ENCODE data around the gene IMPG2. TPM values are rescaled to one million over a fixed set of nuclear protein-coding genes. Genes with fewer than 3 reads are reported as not detected.

The IMPG2 gene
- polyA plus RNA-seq, 1 donor (not counting 4 experiments of a cell fraction or from before 2014, with no cell fraction given) = 0.16 TPM

GRCh38 chr3:101266566-101266965 lies 53.8 kb downstream of the IMPG2 start:
- Histone ChIP-seq H3K4me3 (ENCODE audit: control insufficient read depth in 2 of 3, extremely low read depth in 1 of 3, insufficient read depth in 2 of 3, low read depth in 1 of 3, low read length in 3 of 3) (no peak overlapping the region), H3K9me3 (ENCODE audit: control insufficient read depth, low read depth, low read length) (no peaks in the 10 kb centered on the region), H3K27me3 (ENCODE audit: control insufficient read depth, extremely low read depth, insufficient read depth, low read length) (no peaks in the 10 kb centered on the region), H3K4me2 (ENCODE audit: control insufficient read depth, extremely low read depth, insufficient read depth, low read depth, low read length) (no peak overlapping the region), H3K79me2 (ENCODE audit: control insufficient read depth, insufficient read depth, low read length) (no peaks in the 10 kb centered on the region), H3K27ac (ENCODE audit: control insufficient read depth, insufficient read depth, low read length) (no peak overlapping the region), H2AFZ (ENCODE audit: control insufficient read depth, low read length) (no peak overlapping the region), H3K4me1 (ENCODE audit: control insufficient read depth, extremely low read depth, insufficient read depth, low read length) (no peaks in the 10 kb centered on the region), H3K9ac (ENCODE audit: control insufficient read depth, extremely low read depth, insufficient read depth, low read length) (no peak overlapping the region), H3K9me1 (ENCODE audit: control insufficient read depth, extremely low read depth, insufficient read depth, low read length) (no peaks in the 10 kb centered on the region), H3K36me3 (ENCODE audit: control insufficient read depth in 2 of 2, extremely low read depth in 1 of 2, insufficient read depth in 2 of 2, low read length in 2 of 2) (no peaks in the 10 kb centered on the region), H4K20me1 (ENCODE audit: control insufficient read depth, extremely low read depth, insufficient read depth, low read length) (no peaks in the 10 kb centered on the region)
- TF ChIP-seq EZH2 (IDR thresholded peaks at IDR 0.05; ENCODE audit: low read length) = no peak
- TF ChIP-seq CTCF (optimal IDR thresholded peaks at IDR 0.05 in 1 of 3, IDR thresholded peaks at IDR 0.05 in 1 of 3, conservative IDR thresholded peaks at IDR 0.05 in 1 of 3; ENCODE audit: extremely low read depth in 1 of 3, insufficient read depth in 2 of 3, low read length in 3 of 3) = no peak
- FAIRE-seq (no peak), DNase-seq (ENCODE audit: low read depth, low spot score) (no peak)
- dilution Hi-C loops (cut with MboI; ENCODE audit: extremely low pct_ligation_motif_present, low sequenced_read_pairs) = no loop called here

- Histone ChIP-seq H3K79me2 (ENCODE audit: control insufficient read depth, insufficient read depth, low read length) (no peaks in the 10 kb centered on the region), H3K4me3 (ENCODE audit: control insufficient read depth in 2 of 3, extremely low read depth in 1 of 3, insufficient read depth in 2 of 3, low read depth in 1 of 3, low read length in 3 of 3) (no peak overlapping the region), H3K9me1 (ENCODE audit: control insufficient read depth, extremely low read depth, insufficient read depth, low read length) (no peaks in the 10 kb centered on the region), H3K9ac (ENCODE audit: control insufficient read depth, extremely low read depth, insufficient read depth, low read length) (no peak overlapping the region), H3K27me3 (ENCODE audit: control insufficient read depth, extremely low read depth, insufficient read depth, low read length) (no peaks in the 10 kb centered on the region), H3K9me3 (ENCODE audit: control insufficient read depth, low read depth, low read length) (no peaks in the 10 kb centered on the region), H2AFZ (ENCODE audit: control insufficient read depth, low read length) (no peak overlapping the region), H3K4me2 (ENCODE audit: control insufficient read depth, extremely low read depth, insufficient read depth, low read depth, low read length) (no peak overlapping the region), H3K36me3 (ENCODE audit: control insufficient read depth in 2 of 2, extremely low read depth in 1 of 2, insufficient read depth in 2 of 2, low read length in 2 of 2) (no peaks in the 10 kb centered on the region), H3K27ac (ENCODE audit: control insufficient read depth, insufficient read depth, low read length) (no peak overlapping the region), H4K20me1 (ENCODE audit: control insufficient read depth, extremely low read depth, insufficient read depth, low read length) (no peaks in the 10 kb centered on the region), H3K4me1 (ENCODE audit: control insufficient read depth, extremely low read depth, insufficient read depth, low read length) (no peaks in the 10 kb centered on the region)
- dilution Hi-C loops (cut with MboI; ENCODE audit: extremely low pct_ligation_motif_present, low sequenced_read_pairs) = no loop called here
- TF ChIP-seq EZH2 (IDR thresholded peaks at IDR 0.05; ENCODE audit: low read length) = no peak
- no peak for TF ChIP-seq CTCF (optimal IDR thresholded peaks at IDR 0.05 in 1 of 3, IDR thresholded peaks at IDR 0.05 in 1 of 3, conservative IDR thresholded peaks at IDR 0.05 in 1 of 3; ENCODE audit: extremely low read depth in 1 of 3, insufficient read depth in 2 of 3, low read length in 3 of 3)
- no peak for DNase-seq (ENCODE audit: low read depth, low spot score)
- no peak for FAIRE-seq
Measured at GRCh38 chr3:101266071-101266470, 54.3 kb downstream of the IMPG2 start.
